B cell (primary cell): ENCODE data around the gene DEGS1. TPM values are rescaled to one million over a fixed set of nuclear protein-coding genes. Genes with fewer than 3 reads are reported as not detected.

ENCODE experiments used
- ATAC-seq: fragments of 200-7000 bp; cut with Tn5 transposase; one replicate; pipeline ENCODE4 v1.10.0; 2021; ENCODE audit warnings: low read depth, mild to moderate bottlenecking, moderate number of reproducible peaks, moderate library complexity
- CTCF ChIA-PET: fragments of 350-600 bp; sonication (Branson Sonifier 250); formaldehyde crosslinking; loops from one replicate; lab custom pipeline; 2021; ENCODE audit warnings: antibody characterized with exemption, inconsistent platforms; lab: Charles Lee
- POLR2A ChIA-PET: fragments of 350-600 bp; sonication (Branson Sonifier 250); formaldehyde crosslinking; loops from one replicate; lab custom pipeline; 2021; ENCODE audit warnings: antibody characterized with exemption; lab: Charles Lee
- DNase-seq: peaks from one replicate; pipeline ENCODE4 v3.0.0; 2013
- H2AFZ ChIP-seq: 2 replicates; pipeline ENCODE4 v1.6.1; 2012; ENCODE audit warnings: mild to moderate bottlenecking, low read depth, low read length; ENCODE audit not compliant: insufficient read depth, poor library complexity, severe bottlenecking
- H3K27ac ChIP-seq, 2 donors: 1 replicate in 1 of 2; 2 replicates in 1 of 2; pipeline ENCODE4 v1.5.1; 2012 to 2013; ENCODE audit warnings: low read length in 2 of 2, mild to moderate bottlenecking in 2 of 2, moderate library complexity in 1 of 2
- H3K27me3 ChIP-seq, 4 experiments: fragments of 200-600 bp in 1 of 4; sonication (generic) in 1 of 4; replicated peaks in 1 of 4; 1 replicate in 2 of 4; 2 replicates in 2 of 4; pipeline versions ENCODE4 v1.6.1 to v1.7.0; 2013 to 2016; ENCODE audit warnings: low read length in 3 of 4, mild to moderate bottlenecking in 2 of 4, mixed read lengths in 1 of 4, moderate library complexity in 1 of 4; ENCODE audit not compliant: insufficient read depth in 4 of 4, control insufficient read depth in 3 of 4; ENCODE audit errors: control extremely low read depth in 1 of 4
- H3K36me3 ChIP-seq, 2 experiments: replicated peaks in 1 of 2; 1 replicate in 1 of 2; 2 replicates in 1 of 2; pipeline versions ENCODE4 v1.6.1 to v1.7.1; 2013; ENCODE audit warnings: low read length in 1 of 2; ENCODE audit not compliant: insufficient read depth in 2 of 2, control insufficient read depth in 1 of 2; ENCODE audit errors: control extremely low read depth in 1 of 2, extremely low read depth in 1 of 2
- H3K4me1 ChIP-seq, 2 donors: fragments of 200-600 bp in 1 of 2; sonication (generic) in 1 of 2; 1 replicate in 1 of 2; 2 replicates in 1 of 2; pipeline versions ENCODE4 v1.5.1 to v1.6.1; 2013 to 2017; ENCODE audit warnings: low read length in 2 of 2; ENCODE audit not compliant: control insufficient read depth in 2 of 2, insufficient read depth in 2 of 2
- H3K4me2 ChIP-seq: replicated peaks from 2 replicates; pipeline ENCODE3; 2012; ENCODE audit warnings: mild to moderate bottlenecking, low read depth, low read length; ENCODE audit not compliant: poor library complexity, severe bottlenecking
- H3K4me3 ChIP-seq, 5 experiments: fragments of 200-600 bp in 1 of 5; sonication (generic) in 1 of 5; 1 replicate in 3 of 5; 2 replicates in 2 of 5; pipeline versions ENCODE4 v1.5.1 to v1.7.0; 2011 to 2016; ENCODE audit warnings: low read length in 4 of 5, mild to moderate bottlenecking in 4 of 5, low read depth in 2 of 5, control low read depth in 1 of 5, moderate library complexity in 1 of 5; ENCODE audit not compliant: insufficient read depth in 1 of 5; ENCODE audit errors: control extremely low read depth in 1 of 5, extremely low read depth in 1 of 5
- H3K79me2 ChIP-seq: fragments of 200-600 bp; sonication (generic); one replicate; pipeline ENCODE4 v1.6.0; 2016; ENCODE audit warnings: low read length; ENCODE audit not compliant: control insufficient read depth, insufficient read depth
- H3K9ac ChIP-seq: fragments of 200-600 bp; sonication (generic); 2 replicates; pipeline ENCODE4 v1.6.1; 2017; ENCODE audit warnings: mild to moderate bottlenecking, low read length, moderate library complexity
- H3K9me3 ChIP-seq, 3 donors: one replicate each; pipeline versions ENCODE4 v1.6.1 to v1.7.1; 2013; ENCODE audit warnings: low read length in 2 of 3; ENCODE audit not compliant: control insufficient read depth in 2 of 3, insufficient read depth in 1 of 3; ENCODE audit errors: control extremely low read depth in 1 of 3
- H4K20me1 ChIP-seq: 2 replicates; pipeline ENCODE4 v1.6.0; 2012; ENCODE audit warnings: mild to moderate bottlenecking, low read length; ENCODE audit not compliant: insufficient read depth, control insufficient read depth, poor library complexity, severe bottlenecking
- H3K27ac Mint-ChIP-seq: one replicate; pipeline ENCODE4 v1.8.0; 2021; ENCODE audit warnings: mixed read lengths
- H3K27me3 Mint-ChIP-seq: one replicate; pipeline ENCODE4 v1.8.0; 2021; ENCODE audit warnings: mixed read lengths
- H3K4me1 Mint-ChIP-seq: one replicate; pipeline ENCODE4 v1.8.0; 2021; ENCODE audit warnings: mixed read lengths
- H3K4me3 Mint-ChIP-seq: one replicate; pipeline ENCODE4 v1.8.0; 2021; ENCODE audit warnings: mixed read lengths
- H3K9me3 Mint-ChIP-seq: one replicate; pipeline ENCODE4 v1.8.0; 2022; ENCODE audit warnings: mixed read lengths; ENCODE audit not compliant: insufficient read depth
- EZH2 ChIP-seq: IDR thresholded peaks from 2 replicates; pipeline ENCODE4 v1.6.1; 2012; ENCODE audit warnings: borderline replicate concordance, low read depth, mild to moderate bottlenecking, moderate library complexity, low read length; ENCODE audit not compliant: insufficient read depth, poor library complexity, severe bottlenecking
- WGBS: methylation state at CpG from one replicate; pipeline ENCODE4 v1.1.5; 2013; ENCODE audit warnings: missing lambda C conversion rate; ENCODE audit not compliant: insufficient coverage; 5-methylcytosine and 5-hydroxymethylcytosine counted together
- intact Hi-C: fragments of 100-400 bp; cut with micrococcal nuclease; formaldehyde crosslinking; loops from one replicate; pipeline ENCODE4 v1.10.0; 2022
- polyA plus RNA-seq: library from polyadenylated mRNA; depleted of rRNA; stranded (reverse); fragments of >200 nt; gene quantifications from 2 replicates; pipeline ENCODE4 v1.2.3, GENCODE V29; 2012
- total RNA-seq, 2 donors: library from RNA; stranded (reverse); fragments of 120-200 nt in 1 of 2; gene quantifications; 1 replicate in 1 of 2; 2 replicates in 1 of 2; pipeline versions ENCODE4 v1.2.3 to v1.2.4, GENCODE V29; 2013 to 2022
- TF ChIP-seq, protein P1 (sequence below): fragments of 200-600 bp; IDR thresholded peaks from one replicate; pipeline ENCODE4 v1.8.0; 2022; ENCODE audit warnings: antibody characterized with exemption, mild to moderate bottlenecking

Gene DEGS1
- total and polyA plus RNA-seq, 2 donors (not counting 1 experiment from before 2014, with no cell fraction given) = 49.0 to 52.1 TPM

DNA sequence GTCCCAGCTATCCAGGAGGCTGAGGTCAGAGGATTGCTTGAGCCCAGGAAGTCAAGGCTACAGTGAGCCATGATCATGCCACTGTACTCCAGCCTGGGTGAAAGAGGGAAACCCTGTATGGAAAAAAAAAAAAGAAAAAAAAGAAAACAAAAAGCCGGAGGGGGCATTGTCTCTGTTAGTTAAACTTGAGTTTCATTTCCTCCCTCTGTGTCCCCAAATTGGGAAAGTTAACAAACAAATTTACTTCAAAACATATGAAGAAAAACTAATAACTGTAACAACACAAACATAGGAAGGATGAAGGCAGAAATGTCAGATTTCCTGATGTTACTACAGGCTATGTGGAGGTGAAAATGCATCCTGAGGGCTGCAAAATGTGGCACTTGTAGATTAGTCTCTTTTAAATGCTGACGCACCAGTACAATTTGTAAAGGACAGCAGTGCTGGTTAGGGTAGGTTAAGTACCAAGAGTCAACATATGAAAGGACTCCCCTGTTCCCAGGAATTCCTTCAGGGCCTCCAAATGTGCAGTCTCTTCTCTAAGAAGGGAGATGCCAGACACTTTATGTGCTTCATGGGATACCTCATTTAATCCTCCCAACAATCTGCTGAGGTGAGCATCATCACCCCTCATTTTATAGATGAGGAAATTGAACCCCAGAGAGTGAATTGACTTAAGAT is 52.9 kb downstream of the DEGS1 start:
- ATAC-seq (no peak), DNase-seq (no peak)
- peaks cover 0 to 4% of the 10 kb centered on the region in 2 donors for H3K4me1 ChIP-seq
- H3K27me3 Mint-ChIP-seq = no peaks in the 10 kb centered on the region
- no peaks in the 10 kb centered on the region for H4K20me1 ChIP-seq
- H3K4me3 Mint-ChIP-seq = no peak overlapping the region
- H3K27ac Mint-ChIP-seq = no peak overlapping the region
- H3K27me3 ChIP-seq = no peaks in the 10 kb centered on the region
- H3K4me1 Mint-ChIP-seq = peaks cover 4% of the 10 kb centered on the region
- no peaks in the 10 kb centered on the region for H3K9me3 ChIP-seq
- ChIA-PET POLR2A (no interaction called here), CTCF (no interaction called here)
- H3K79me2 ChIP-seq = no peaks in the 10 kb centered on the region
- no peak overlapping the region for H3K4me2 ChIP-seq
- peaks cover 2 to 35% of the 10 kb centered on the region in 2 experiments for H3K36me3 ChIP-seq
- no peak overlapping the region for H3K9ac ChIP-seq
- TF ChIP-seq EZH2 = no peak
- TF ChIP-seq, protein P1, sequence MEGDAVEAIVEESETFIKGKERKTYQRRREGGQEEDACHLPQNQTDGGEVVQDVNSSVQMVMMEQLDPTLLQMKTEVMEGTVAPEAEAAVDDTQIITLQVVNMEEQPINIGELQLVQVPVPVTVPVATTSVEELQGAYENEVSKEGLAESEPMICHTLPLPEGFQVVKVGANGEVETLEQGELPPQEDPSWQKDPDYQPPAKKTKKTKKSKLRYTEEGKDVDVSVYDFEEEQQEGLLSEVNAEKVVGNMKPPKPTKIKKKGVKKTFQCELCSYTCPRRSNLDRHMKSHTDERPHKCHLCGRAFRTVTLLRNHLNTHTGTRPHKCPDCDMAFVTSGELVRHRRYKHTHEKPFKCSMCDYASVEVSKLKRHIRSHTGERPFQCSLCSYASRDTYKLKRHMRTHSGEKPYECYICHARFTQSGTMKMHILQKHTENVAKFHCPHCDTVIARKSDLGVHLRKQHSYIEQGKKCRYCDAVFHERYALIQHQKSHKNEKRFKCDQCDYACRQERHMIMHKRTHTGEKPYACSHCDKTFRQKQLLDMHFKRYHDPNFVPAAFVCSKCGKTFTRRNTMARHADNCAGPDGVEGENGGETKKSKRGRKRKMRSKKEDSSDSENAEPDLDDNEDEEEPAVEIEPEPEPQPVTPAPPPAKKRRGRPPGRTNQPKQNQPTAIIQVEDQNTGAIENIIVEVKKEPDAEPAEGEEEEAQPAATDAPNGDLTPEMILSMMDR = no peak
- H3K4me3 ChIP-seq = no peak overlapping the region
- intact Hi-C loops = no loop called here
- WGBS = 100% methylated on average over 1 of the region's 2 CpGs
- H3K9me3 Mint-ChIP-seq = no peaks in the 10 kb centered on the region
- H3K27ac ChIP-seq = no peak overlapping the region
- H2AFZ ChIP-seq = no peak overlapping the region

DNA sequence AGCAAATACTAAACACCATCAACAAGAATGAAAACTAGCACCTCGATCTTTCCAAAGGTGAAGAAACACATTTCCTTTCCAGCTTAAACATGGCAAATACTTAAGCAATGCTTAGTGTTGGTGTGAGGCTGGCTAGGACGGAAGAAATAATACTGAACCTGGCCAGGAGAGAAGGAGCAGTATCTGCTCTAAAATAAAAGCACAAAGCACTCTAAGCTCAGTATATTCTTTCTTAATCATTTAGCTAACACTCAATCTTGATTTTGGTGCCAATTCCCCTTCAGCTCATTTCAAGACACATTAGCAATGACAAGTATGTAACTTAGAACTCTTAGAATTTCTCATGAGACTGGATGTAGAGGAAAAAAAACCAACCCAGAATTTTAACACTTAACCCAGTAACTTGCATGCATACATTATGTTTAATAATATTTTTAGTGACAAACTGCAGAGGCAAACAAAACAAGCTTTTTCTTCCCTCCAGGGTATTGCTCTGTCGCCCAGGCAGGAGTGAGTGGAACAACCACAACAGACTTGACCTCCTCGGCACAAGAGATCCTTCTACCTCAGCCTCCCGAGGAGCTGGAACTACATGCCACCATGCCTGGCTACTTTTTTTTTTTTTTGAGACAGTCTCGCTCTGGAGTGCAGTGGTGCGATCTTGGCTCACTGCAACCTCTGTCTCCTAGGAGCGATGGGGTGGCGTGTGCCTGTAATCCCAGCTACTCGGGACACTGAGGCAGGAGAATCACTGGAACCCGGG is 54.3 kb downstream of the DEGS1 start:
- no peak overlapping the region for H3K9ac ChIP-seq

More for the DNA sequence above, 54.3 kb downstream of the DEGS1 start:
- H3K4me2 ChIP-seq = no peak overlapping the region
- H2AFZ ChIP-seq = no peak overlapping the region
- CTCF ChIA-PET = interaction anchor here (0.6 kb wide), 1 partner anchor 15 kb away, joined by 3 read pairs; no protein-coding TSS in a partner anchor
- no peak overlapping the region for H3K4me3 Mint-ChIP-seq
- 100% methylated on average over 3 of the region's 11 CpGs for WGBS
- ATAC-seq (no peak), DNase-seq (no peak)
- no peak overlapping the region for H3K27ac Mint-ChIP-seq
- no peak overlapping the region for H3K4me3 ChIP-seq
- no peaks in the 10 kb centered on the region for H3K79me2 ChIP-seq
- H3K36me3 ChIP-seq = peaks cover 0 to 29% of the 10 kb centered on the region in 2 experiments
- H3K4me1 Mint-ChIP-seq = peaks cover 6% of the 10 kb centered on the region
- H3K4me1 ChIP-seq = peaks cover 0 to 4% of the 10 kb centered on the region in 2 donors
- no peaks in the 10 kb centered on the region for H3K9me3 Mint-ChIP-seq
- H3K27me3 ChIP-seq = no peaks in the 10 kb centered on the region
- TF ChIP-seq, protein P1 = no peak
- no peak for TF ChIP-seq EZH2
- intact Hi-C loops = no loop called here
- H3K9me3 ChIP-seq = no peaks in the 10 kb centered on the region
- H3K27me3 Mint-ChIP-seq = no peaks in the 10 kb centered on the region
- POLR2A ChIA-PET = no interaction called here
- H4K20me1 ChIP-seq = no peaks in the 10 kb centered on the region
- H3K27ac ChIP-seq = no peak overlapping the region
